ENCODE measurements around the gene TBCD.

DNA sequence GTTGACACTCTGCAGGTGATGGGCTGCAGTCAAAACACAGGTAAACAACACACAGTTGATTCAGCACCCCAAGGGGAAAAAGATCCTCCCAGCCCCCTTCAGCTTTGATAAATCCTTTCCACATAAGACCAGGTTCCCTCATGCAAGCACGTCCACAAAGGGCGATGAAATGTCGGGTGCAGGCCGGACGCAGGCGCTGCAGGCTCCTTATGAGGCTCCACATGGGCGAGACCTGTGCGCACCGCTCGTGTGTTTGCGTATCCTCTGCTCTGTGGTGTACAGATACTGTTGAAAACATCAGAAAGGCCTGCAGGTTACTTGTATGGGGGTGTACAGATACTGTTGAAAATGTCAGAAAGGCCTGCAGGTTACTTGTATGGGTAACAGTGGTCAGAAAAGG, 102.4 kb downstream of the TBCD start:
- TF ChIP-seq, protein P1, sequence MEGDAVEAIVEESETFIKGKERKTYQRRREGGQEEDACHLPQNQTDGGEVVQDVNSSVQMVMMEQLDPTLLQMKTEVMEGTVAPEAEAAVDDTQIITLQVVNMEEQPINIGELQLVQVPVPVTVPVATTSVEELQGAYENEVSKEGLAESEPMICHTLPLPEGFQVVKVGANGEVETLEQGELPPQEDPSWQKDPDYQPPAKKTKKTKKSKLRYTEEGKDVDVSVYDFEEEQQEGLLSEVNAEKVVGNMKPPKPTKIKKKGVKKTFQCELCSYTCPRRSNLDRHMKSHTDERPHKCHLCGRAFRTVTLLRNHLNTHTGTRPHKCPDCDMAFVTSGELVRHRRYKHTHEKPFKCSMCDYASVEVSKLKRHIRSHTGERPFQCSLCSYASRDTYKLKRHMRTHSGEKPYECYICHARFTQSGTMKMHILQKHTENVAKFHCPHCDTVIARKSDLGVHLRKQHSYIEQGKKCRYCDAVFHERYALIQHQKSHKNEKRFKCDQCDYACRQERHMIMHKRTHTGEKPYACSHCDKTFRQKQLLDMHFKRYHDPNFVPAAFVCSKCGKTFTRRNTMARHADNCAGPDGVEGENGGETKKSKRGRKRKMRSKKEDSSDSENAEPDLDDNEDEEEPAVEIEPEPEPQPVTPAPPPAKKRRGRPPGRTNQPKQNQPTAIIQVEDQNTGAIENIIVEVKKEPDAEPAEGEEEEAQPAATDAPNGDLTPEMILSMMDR (IDR thresholded peaks at IDR 0.05): no peak
- no peak for TF ChIP-seq ZFX (IDR thresholded peaks at IDR 0.05; ENCODE audit: borderline replicate concordance)

Data from 22Rv1 (cell line).